Measurements from ENCODE around the gene BCAR3. TPM values are rescaled to one million over a fixed set of nuclear protein-coding genes. Genes with fewer than 3 reads are reported as not detected.
A peak's percentile ranks its signal among the peaks of the same experiment; 100 is the strongest.

The BCAR3 gene
- total RNA-seq, 4 donors from 2014 or later = 17.1 to 25.0 (median 22.9) TPM

GRCh38 chr1:93685918-93686317 lies 4.3 kb upstream of the BCAR3 start:
- ATAC-seq = no peak
- intact Hi-C loops (cut with DNase I; ENCODE audit: low total_unique reads) = no loop called here
- TF ChIP-seq POLR2A (IDR thresholded peaks at IDR 0.05) (no peak), CTCF (IDR thresholded peaks at IDR 0.05 in 4 of 5, conservative IDR thresholded peaks at IDR 0.05 in 1 of 5) (no peak)

GRCh38 chr1:93683234-93683633 lies 1.6 kb upstream of the BCAR3 start:
- Histone ChIP-seq H3K27ac (no peak overlapping the region), H3K36me3 (no peaks in the 10 kb centered on the region), H3K27me3 (no peaks in the 10 kb centered on the region), H3K9me3 (no peaks in the 10 kb centered on the region), H3K4me1 (peaks cover 0 to 16% of the 10 kb centered on the region in 2 donors), H3K4me3 (no peak overlapping the region)
- intact Hi-C loops (cut with DNase I; ENCODE audit: low total_unique reads) = loop anchor here (5.0 kb wide), 2 partner anchors 56 to 164 kb away; no protein-coding TSS in a partner anchor
- ATAC-seq (no peak), DNase-seq (no peak)
- TF ChIP-seq CTCF (IDR thresholded peaks at IDR 0.05 in 4 of 5, conservative IDR thresholded peaks at IDR 0.05 in 1 of 5) (no peak), POLR2A (IDR thresholded peaks at IDR 0.05) (no peak)
- in situ Hi-C loops (cut with MboI; ENCODE audit: low sequenced_read_pairs in 4 of 4) = no loop called here

More at GRCh38 chr1:93685918-93686317, 4.3 kb upstream of the BCAR3 start:
- Histone ChIP-seq H3K36me3 (no peaks in the 10 kb centered on the region), H3K27me3 (no peaks in the 10 kb centered on the region), H3K9me3 (no peaks in the 10 kb centered on the region), H3K4me1 (peaks cover 0 to 6% of the 10 kb centered on the region in 2 donors), H3K4me3 (no peak overlapping the region), H3K27ac (no peak overlapping the region)
- in situ Hi-C loops (cut with MboI; ENCODE audit: low sequenced_read_pairs in 4 of 4) = no loop called here
- no peak for DNase-seq

- in situ Hi-C loops (cut with MboI; ENCODE audit: low sequenced_read_pairs in 4 of 4) = no loop called here
- Histone ChIP-seq H3K4me1 (peaks cover 0 to 16% of the 10 kb centered on the region in 2 donors), H3K4me3 (peak overlapping the region; percentile 71 to 87 (median 82)), H3K27ac (peak overlapping the region; percentile 48 to 80 (median 76)), H3K27me3 (no peaks in the 10 kb centered on the region), H3K9me3 (no peaks in the 10 kb centered on the region), H3K36me3 (no peaks in the 10 kb centered on the region)
- DNase-seq (no peak), ATAC-seq (peak; percentile 8 to 29)
- TF ChIP-seq CTCF (IDR thresholded peaks at IDR 0.05 in 4 of 5, conservative IDR thresholded peaks at IDR 0.05 in 1 of 5) (no peak), POLR2A (IDR thresholded peaks at IDR 0.05) (no peak)
- intact Hi-C loops (cut with DNase I; ENCODE audit: low total_unique reads) = loop anchor here (5.0 kb wide), 2 partner anchors 55 to 165 kb away; no protein-coding TSS in a partner anchor
Measured at GRCh38 chr1:93681989-93682412, 364 bp upstream of the BCAR3 start.

GRCh38 chr1:93680420-93681100 lies 1.1 kb downstream of the BCAR3 start:
- TF ChIP-seq POLR2A (IDR thresholded peaks at IDR 0.05) = peak; percentile 9 to 29
- peak; percentile 42 to 66 (median 63) for TF ChIP-seq CTCF (IDR thresholded peaks at IDR 0.05 in 4 of 5, conservative IDR thresholded peaks at IDR 0.05 in 1 of 5)
- Histone ChIP-seq H3K9me3 (no peaks in the 10 kb centered on the region), H3K36me3 (no peaks in the 10 kb centered on the region), H3K27ac (peak overlapping the region; percentile 73 to 80 (median 77)), H3K4me1 (peaks cover 0 to 24% of the 10 kb centered on the region in 2 donors), H3K27me3 (no peaks in the 10 kb centered on the region), H3K4me3 (peak overlapping the region; percentile 71 to 87 (median 82))
- DNase-seq (peak; percentile 57 to 63), ATAC-seq (peak; percentile 83 to 85)
- intact Hi-C loops (cut with DNase I; ENCODE audit: low total_unique reads) = loop anchor here (1.0 to 5.0 kb wide), 3 partner anchors 53 to 239 kb away; no protein-coding TSS in a partner anchor
- in situ Hi-C loops (cut with MboI; ENCODE audit: low sequenced_read_pairs in 4 of 4) = no loop called here

Data from gastrocnemius medialis (tissue), 4 donors.